ENCODE results near the gene ENO2.

- TF ChIP-seq CTCF (IDR thresholded peaks at IDR 0.05; ENCODE audit: low read length) (no peak), EZH2 (IDR thresholded peaks at IDR 0.05; ENCODE audit: borderline replicate concordance, low read length) (no peak)
Measured at GRCh38 chr12:6959058-6959804, 44.9 kb downstream of the ENO2 start.
